HG03571 (cell line): Measurements from ENCODE around the gene GLI1.
A peak's percentile ranks its signal among the peaks of the same experiment; 100 is the strongest.

Source experiments
- ATAC-seq: cut with Tn5 transposase; IDR thresholded peaks from one replicate; pipeline ENCODE4 v1.9.1; 2021; ENCODE audit not compliant: unreplicated experiment

Gene GLI1

DNA sequence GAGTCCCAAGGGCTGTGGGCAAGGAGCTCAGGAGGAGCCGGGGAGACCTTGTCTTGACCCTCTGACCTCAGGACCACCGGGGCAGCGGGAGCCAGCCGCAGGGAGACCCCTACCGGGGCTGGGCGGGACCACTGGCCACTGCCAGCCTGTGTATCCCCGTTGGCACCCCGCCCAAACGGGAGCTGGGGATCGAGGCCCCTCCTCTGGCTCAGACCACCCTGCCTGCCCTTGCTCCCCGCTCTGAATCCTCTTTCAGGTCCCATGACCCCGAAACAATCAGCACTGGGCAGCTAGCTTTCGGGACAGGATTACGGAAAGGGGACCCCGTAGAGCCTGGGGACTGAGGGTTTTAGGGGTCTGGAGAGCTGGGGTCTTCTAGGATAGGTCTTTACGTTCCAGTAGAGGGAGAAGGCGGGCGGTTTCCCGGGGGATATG is 1.3 kb downstream of the GLI1 start:
- no peak for ATAC-seq

- ATAC-seq = no peak
These were observed 1.8 kb downstream of the GLI1 start for GRCh38 chr12:57461276-57461916.

DNA sequence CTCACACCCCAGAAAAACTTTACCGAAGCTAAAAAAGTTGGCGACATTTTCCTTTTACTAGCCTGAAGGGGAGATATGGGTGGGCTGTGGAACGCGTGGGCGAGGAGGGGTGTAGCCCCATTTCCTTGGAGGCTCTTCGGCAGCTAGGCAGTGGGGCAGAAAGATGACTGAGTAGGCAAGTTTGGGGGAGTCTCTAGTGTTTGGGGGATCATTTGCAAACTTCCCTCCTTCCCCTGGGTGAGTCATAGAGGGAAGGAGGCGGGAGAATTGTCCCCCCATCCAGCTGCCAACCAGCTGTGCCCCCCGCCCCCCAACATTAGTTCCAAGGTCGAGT is 2.3 kb downstream of the GLI1 start:
- no peak for ATAC-seq

DNA sequence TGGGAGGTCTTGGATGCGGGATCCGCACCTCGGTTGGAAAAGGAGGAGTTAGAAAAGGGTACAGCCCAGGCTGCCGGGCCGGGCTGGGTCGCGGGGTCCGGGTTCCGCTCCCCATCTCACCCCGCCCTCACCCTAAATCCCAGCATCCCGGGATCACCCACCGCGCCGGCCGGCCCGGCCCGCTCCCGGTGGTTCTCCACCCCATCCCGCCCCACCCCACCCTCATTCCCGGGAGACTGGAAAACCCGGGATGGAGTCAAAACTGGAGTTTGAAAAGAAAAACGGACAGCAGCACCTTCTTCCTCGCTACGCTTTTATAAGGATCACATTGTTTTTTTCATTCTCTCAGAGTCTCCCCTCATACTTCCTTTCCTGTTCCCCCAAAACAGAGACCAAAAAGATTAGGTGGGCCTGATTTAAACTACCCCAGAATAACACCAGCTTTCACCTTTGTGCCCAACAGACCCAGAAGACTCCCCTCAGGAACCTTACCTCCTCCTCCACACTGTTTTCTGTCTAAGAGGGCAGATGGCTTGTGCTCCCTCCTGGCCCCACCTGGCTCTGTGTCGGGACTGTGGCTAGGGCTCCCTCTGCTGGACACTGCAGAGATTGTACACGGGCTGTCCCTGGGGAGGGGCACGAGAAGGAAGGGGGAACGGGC is 2.8 kb downstream of the GLI1 start:
- peak; percentile 54 for ATAC-seq

DNA sequence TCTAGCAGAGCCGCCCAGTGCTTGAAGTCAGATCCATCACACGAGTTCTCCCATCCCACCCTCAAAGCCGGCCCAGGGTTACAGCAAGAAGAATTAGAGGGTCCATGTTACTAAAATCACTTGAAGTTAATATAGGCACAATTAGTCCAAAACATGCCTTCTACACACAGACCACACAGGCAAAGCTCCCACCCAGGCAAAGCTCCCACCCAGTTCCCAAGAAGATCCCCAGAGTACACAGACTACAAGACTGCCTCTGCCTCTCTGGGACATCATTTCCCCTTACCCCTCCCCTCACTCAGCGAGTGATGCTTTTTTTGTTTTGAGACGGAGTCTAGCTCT is 3.3 kb downstream of the GLI1 start:
- no peak for ATAC-seq

- ATAC-seq = no peak
These were observed 5.0 kb downstream of the GLI1 start for GRCh38 chr12:57464569-57464968.

- no peak for ATAC-seq
These were observed 5.6 kb downstream of the GLI1 start for GRCh38 chr12:57465030-57465746.

- ATAC-seq = no peak
These were observed 6.3 kb downstream of the GLI1 start for GRCh38 chr12:57465747-57466505.

- no peak for ATAC-seq
These were observed 7.8 kb downstream of the GLI1 start for GRCh38 chr12:57467212-57467874.

GRCh38 chr12:57467915-57468314 is 8.3 kb downstream of the GLI1 start:
- no peak for ATAC-seq

GRCh38 chr12:57469296-57470164 is 9.9 kb downstream of the GLI1 start:
- ATAC-seq = no peak

GRCh38 chr12:57470286-57470969 is 10.8 kb downstream of the GLI1 start:
- no peak for ATAC-seq

DNA sequence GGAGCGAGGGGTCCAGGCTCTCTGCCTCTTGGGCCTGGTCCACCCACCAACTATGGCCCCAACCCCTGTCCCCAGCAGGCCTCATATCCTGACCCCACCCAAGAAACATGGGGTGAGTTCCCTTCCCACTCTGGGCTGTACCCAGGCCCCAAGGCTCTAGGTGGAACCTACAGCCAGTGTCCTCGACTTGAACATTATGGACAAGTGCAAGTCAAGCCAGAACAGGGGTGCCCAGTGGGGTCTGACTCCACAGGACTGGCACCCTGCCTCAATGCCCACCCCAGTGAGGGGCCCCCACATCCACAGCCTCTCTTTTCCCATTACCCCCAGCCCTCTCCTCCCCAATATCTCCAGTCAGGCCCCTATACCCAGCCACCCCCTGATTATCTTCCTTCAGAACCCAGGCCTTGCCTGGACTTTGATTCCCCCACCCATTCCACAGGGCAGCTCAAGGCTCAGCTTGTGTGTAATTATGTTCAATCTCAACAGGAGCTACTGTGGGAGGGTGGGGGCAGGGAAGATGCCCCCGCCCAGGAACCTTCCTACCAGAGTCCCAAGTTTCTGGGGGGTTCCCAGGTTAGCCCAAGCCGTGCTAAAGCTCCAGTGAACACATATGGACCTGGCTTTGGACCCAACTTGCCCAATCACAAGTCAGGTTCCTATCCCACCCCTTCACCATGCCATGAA is 11.5 kb downstream of the GLI1 start:
- no peak for ATAC-seq

DNA sequence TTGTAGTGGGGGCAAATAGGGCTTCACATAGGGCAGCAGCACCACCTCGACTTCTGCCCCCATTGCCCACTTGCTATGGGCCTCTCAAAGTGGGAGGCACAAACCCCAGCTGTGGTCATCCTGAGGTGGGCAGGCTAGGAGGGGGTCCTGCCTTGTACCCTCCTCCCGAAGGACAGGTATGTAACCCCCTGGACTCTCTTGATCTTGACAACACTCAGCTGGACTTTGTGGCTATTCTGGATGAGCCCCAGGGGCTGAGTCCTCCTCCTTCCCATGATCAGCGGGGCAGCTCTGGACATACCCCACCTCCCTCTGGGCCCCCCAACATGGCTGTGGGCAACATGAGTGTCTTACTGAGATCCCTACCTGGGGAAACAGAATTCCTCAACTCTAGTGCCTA is 12.1 kb downstream of the GLI1 start:
- no peak for ATAC-seq

GRCh38 chr12:57472391-57472790 is 12.8 kb downstream of the GLI1 start:
- ATAC-seq = no peak

GRCh38 chr12:57473392-57473791 is 13.8 kb downstream of the GLI1 start:
- ATAC-seq = no peak

DNA sequence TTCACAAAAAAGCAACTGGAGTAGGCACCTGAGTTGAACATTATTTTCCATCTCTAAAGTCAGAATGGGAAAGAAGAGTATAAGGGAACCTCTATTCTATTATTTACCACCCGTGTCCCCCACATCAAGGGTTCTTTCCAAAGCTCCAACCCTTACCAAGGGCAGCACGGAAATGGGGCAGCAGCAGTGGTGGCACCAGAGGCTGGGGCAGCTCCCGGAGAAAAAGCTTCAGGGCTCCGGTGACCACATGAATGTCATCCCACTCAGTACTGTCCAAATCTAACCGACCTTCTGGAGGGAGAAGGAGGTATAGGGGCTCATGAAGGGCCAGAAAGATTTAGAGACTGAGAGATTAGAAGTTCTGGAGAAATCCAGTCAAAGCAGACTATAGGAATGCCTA is 14.3 kb downstream of the GLI1 start:
- ATAC-seq = no peak

DNA sequence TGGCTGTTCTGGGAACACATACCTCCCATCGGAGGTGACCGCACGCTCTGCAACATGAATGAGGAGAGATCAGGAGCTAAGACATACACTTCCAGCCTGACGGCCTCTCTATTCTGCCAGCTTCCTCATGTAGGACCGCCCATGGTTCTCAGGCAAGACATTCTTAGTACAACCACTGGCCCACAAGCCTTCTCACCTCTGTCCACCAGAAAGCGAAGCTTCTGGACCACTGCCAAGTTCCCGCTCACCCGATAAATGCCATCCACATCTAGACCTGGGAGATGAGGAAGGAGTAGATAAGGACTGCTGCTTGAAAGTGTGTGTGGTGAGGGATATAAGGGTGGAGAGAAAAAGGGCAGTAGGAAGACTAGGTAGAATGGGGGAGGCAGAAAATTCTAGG is 14.8 kb downstream of the GLI1 start:
- no peak for ATAC-seq

DNA sequence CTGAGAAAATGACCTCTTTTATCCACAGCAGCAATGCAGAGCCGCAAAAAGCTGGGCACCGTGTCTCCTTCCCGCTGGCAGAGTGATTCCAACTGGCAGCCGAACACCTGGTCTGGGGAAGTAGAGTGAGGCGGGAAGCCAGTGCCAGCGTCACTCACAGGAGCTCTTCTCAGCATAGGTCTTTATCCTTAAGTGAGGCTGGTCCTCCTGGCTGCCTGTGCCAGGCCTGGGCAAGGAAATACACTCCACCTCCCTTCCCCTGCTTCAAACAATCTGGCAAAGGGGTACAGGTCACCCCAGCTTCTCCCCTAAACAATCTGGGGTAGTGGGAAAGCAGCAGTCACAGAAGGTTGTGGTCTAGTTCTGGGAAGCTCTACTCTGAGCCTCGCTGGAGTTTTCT is 15.3 kb downstream of the GLI1 start:
- no peak for ATAC-seq
